ENCODE measurements around the gene KRTAP13-3. TPM values are rescaled to one million over a fixed set of nuclear protein-coding genes. Genes with fewer than 3 reads are reported as not detected.

KRTAP13-3 gene
- total and polyA plus RNA-seq, 9 of the 15 experiments (the other 6 are each of a cell fraction or from before 2014, with no cell fraction given), result not detected

DNA sequence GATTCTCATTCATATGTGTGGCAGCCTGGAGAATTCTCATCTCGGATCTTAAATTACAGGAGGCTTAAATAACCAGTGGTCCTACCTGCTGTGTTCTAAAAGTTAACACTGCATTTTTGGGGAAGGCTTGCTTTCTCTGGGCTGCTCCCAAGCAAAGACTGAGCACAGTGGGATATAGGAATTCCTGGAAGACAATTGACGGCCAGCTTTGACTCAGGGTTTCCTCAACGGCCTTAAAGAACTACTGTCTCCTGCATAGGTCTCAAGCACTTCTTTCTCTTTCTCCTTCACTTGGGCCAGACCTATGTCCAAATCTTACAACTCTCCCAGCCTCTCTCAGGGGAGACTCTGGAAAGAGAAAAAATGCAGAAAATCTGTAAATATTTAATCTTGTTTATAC, 1.0 kb upstream of the KRTAP13-3 start:
- Histone ChIP-seq H3K79me2 (ENCODE audit: control insufficient read depth, insufficient read depth, low read length) (no peaks in the 10 kb centered on the region), H3K27ac (ENCODE audit: extremely low read depth, low read depth, low read length) (no peak overlapping the region), H3K27me3 (ENCODE audit: control insufficient read depth in 2 of 2, insufficient read depth in 2 of 2, low read length in 2 of 2) (no peaks in the 10 kb centered on the region), H3K9ac (ENCODE audit: insufficient read depth in 1 of 2, low read depth in 2 of 2, low read length in 2 of 2) (no peak overlapping the region), H4K20me1 (replicated peaks; ENCODE audit: control insufficient read depth, insufficient read depth, low read length) (no peaks in the 10 kb centered on the region), H3K36me3 (ENCODE audit: control insufficient read depth, insufficient read depth, low read length) (no peaks in the 10 kb centered on the region), H3K4me2 (ENCODE audit: insufficient read depth, low read length) (no peak overlapping the region), H3K4me1 (replicated peaks in 1 of 2; ENCODE audit: control insufficient read depth in 2 of 2, insufficient read depth in 2 of 2, low read length in 2 of 2) (no peaks in the 10 kb centered on the region), H3K9me1 (ENCODE audit: control insufficient read depth, insufficient read depth, low read length) (no peaks in the 10 kb centered on the region), H3K4me3 (no peak overlapping the region), H2AFZ (ENCODE audit: low read depth, low read length) (no peak overlapping the region), H3K9me3 (replicated peaks; ENCODE audit: control insufficient read depth, insufficient read depth, low read depth, low read length) (no peaks in the 10 kb centered on the region)
- no peak for TF ChIP-seq KDM1A (IDR thresholded peaks at IDR 0.05)
- intact Hi-C loops (cut with micrococcal nuclease), result no loop called here
- CTCF ChIA-PET (ENCODE audit: low intra/inter-chr PET ratio), result no interaction called here
- POLR2A ChIA-PET, result no interaction called here
- no TSS peak for BruUV-seq (replicated peaks)
- ATAC-seq (no peak), DNase-seq (ENCODE audit: extremely low read depth in 1 of 4, low spot score in 3 of 4) (no peak), FAIRE-seq (no peak)
- WGBS (ENCODE audit: insufficient coverage, low coverage, missing lambda C conversion rate), result 0% methylated on average over 3 of the region's 3 CpGs
- in situ Hi-C loops (cut with MboI), result no loop called here

DNA sequence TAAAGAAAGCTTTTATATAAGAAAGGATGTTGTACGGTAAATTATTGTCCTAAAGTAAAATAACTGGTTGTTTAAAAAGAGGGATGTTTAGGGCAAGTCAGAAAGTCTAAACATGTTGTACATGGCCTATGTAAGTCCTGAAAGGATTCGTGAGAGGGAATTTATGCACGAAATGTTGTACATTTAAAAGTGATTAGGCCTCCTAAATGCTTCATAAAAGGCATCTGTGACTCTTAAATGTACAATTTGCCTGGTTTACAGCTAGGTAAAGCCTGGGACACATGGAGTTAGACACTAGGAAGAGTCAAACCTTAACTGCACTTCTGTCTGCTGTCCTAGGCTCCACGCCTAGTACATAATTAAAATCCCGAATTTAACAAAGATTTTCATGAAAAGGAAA, 9.7 kb downstream of the KRTAP13-3 start:
- H3K27ac ChIP-seq (ENCODE audit: extremely low read depth, low read depth, low read length), result no peak overlapping the region
- H3K9me3 ChIP-seq (replicated peaks; ENCODE audit: control insufficient read depth, insufficient read depth, low read depth, low read length), result no peaks in the 10 kb centered on the region
- no peaks in the 10 kb centered on the region for H4K20me1 ChIP-seq (replicated peaks; ENCODE audit: control insufficient read depth, insufficient read depth, low read length)
- H3K4me2 ChIP-seq (ENCODE audit: insufficient read depth, low read length), result no peak overlapping the region
- TF ChIP-seq ZNF75A (CRISPR knock-in tag; IDR thresholded peaks at IDR 0.05) (no peak), ZNF444 (CRISPR knock-in tag; IDR thresholded peaks at IDR 0.05) (no peak), CHD4 (IDR thresholded peaks at IDR 0.05; ENCODE audit: insufficient read depth, insufficient replicate concordance, low read depth, low read length, poor library complexity, severe bottlenecking) (no peak), MTA1 (IDR thresholded peaks at IDR 0.05; ENCODE audit: borderline replicate concordance) (no peak), NR3C1 (CRISPR knock-in tag; IDR thresholded peaks at IDR 0.05) (no peak), MCM2 (IDR thresholded peaks at IDR 0.05; ENCODE audit: low read depth) (no peak)
- TF ChIP-seq, protein P1, sequence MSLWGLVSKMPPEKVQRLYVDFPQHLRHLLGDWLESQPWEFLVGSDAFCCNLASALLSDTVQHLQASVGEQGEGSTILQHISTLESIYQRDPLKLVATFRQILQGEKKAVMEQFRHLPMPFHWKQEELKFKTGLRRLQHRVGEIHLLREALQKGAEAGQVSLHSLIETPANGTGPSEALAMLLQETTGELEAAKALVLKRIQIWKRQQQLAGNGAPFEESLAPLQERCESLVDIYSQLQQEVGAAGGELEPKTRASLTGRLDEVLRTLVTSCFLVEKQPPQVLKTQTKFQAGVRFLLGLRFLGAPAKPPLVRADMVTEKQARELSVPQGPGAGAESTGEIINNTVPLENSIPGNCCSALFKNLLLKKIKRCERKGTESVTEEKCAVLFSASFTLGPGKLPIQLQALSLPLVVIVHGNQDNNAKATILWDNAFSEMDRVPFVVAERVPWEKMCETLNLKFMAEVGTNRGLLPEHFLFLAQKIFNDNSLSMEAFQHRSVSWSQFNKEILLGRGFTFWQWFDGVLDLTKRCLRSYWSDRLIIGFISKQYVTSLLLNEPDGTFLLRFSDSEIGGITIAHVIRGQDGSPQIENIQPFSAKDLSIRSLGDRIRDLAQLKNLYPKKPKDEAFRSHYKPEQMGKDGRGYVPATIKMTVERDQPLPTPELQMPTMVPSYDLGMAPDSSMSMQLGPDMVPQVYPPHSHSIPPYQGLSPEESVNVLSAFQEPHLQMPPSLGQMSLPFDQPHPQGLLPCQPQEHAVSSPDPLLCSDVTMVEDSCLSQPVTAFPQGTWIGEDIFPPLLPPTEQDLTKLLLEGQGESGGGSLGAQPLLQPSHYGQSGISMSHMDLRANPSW (CRISPR knock-in tag; IDR thresholded peaks at IDR 0.05), result no peak
- TF ChIP-seq, protein P2, sequence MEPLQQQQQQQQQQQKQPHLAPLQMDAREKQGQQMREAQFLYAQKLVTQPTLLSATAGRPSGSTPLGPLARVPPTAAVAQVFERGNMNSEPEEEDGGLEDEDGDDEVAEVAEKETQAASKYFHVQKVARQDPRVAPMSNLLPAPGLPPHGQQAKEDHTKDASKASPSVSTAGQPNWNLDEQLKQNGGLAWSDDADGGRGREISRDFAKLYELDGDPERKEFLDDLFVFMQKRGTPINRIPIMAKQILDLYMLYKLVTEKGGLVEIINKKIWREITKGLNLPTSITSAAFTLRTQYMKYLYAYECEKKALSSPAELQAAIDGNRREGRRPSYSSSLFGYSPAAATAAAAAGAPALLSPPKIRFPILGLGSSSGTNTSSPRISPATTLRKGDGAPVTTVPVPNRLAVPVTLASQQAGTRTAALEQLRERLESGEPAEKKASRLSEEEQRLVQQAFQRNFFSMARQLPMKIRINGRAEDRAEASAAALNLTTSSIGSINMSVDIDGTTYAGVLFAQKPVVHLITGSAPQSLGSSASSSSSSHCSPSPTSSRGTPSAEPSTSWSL (CRISPR knock-in tag; IDR thresholded peaks at IDR 0.05; ENCODE audit: borderline replicate concordance), result no peak
- no peak overlapping the region for H2AFZ ChIP-seq (ENCODE audit: low read depth, low read length)
- in situ Hi-C loops (cut with MboI) (no loop called here), intact Hi-C loops (cut with micrococcal nuclease) (no loop called here)
- H3K27me3 ChIP-seq (ENCODE audit: control insufficient read depth in 2 of 2, insufficient read depth in 2 of 2, low read length in 2 of 2), result no peaks in the 10 kb centered on the region
- no peak for ATAC-seq
- no peaks in the 10 kb centered on the region for H3K9me1 ChIP-seq (ENCODE audit: control insufficient read depth, insufficient read depth, low read length)
- 0% methylated on average over 5 of the region's 5 CpGs for WGBS (ENCODE audit: insufficient coverage, low coverage, missing lambda C conversion rate)
- no peaks in the 10 kb centered on the region for H3K4me1 ChIP-seq (replicated peaks in 1 of 2; ENCODE audit: control insufficient read depth in 2 of 2, insufficient read depth in 2 of 2, low read length in 2 of 2)
- no TSS peak for BruUV-seq (replicated peaks)
- H3K36me3 ChIP-seq (ENCODE audit: control insufficient read depth, insufficient read depth, low read length), result no peaks in the 10 kb centered on the region
- FAIRE-seq, result no peak
- no peak overlapping the region for H3K9ac ChIP-seq (ENCODE audit: insufficient read depth in 1 of 2, low read depth in 2 of 2, low read length in 2 of 2)
- no peaks in the 10 kb centered on the region for H3K79me2 ChIP-seq (ENCODE audit: control insufficient read depth, insufficient read depth, low read length)
- DNase-seq (ENCODE audit: extremely low read depth in 1 of 4, low spot score in 3 of 4), result no peak
- POLR2A ChIA-PET, result no interaction called here
- CTCF ChIA-PET (ENCODE audit: low intra/inter-chr PET ratio), result no interaction called here
- no peak overlapping the region for H3K4me3 ChIP-seq
